Astrocyte of the spinal cord (primary cell): ENCODE measurements around the gene RYR1.
"Not testable (repeated sequence)": the region's sequence is repeated elsewhere in the genome, so short reads cannot be mapped to it uniquely, and the experiment has no call there.

ENCODE experiments used
- DNase-seq: peaks from one replicate; pipeline ENCODE4 v3.0.0; 2011; ENCODE audit warnings: low read depth, low spot score
- H3K4me3 ChIP-seq: 2 replicates; pipeline ENCODE4 v1.5.1; 2011; ENCODE audit warnings: low read depth, mild to moderate bottlenecking, low read length, moderate library complexity
- CTCF ChIP-seq: IDR thresholded peaks from 2 replicates; pipeline ENCODE4 v1.5.1; 2012; ENCODE audit warnings: low read depth, mild to moderate bottlenecking, low read length, inconsistent platforms
- in situ Hi-C: cut with HindIII; loops from 2 replicates; pipeline ENCODE4 v1.10.0; 2017; ENCODE audit warnings: low sequenced_read_pairs

The RYR1 gene

GRCh38 chr19:38409631-38410133 lies 23.8 kb upstream of the RYR1 start:
- no peak overlapping the region for H3K4me3 ChIP-seq
- in situ Hi-C loops: no loop called here
- no peak for TF ChIP-seq CTCF
- peak; percentile 38 for DNase-seq

- DNase-seq, in situ Hi-C loops, H3K4me3 ChIP-seq: not testable (repeated sequence)
Observed at GRCh38 chr19:38410407-38410806, 23.1 kb upstream of the RYR1 start.

- DNase-seq: no peak
- no peak overlapping the region for H3K4me3 ChIP-seq
- no peak for TF ChIP-seq CTCF
- in situ Hi-C loops: no loop called here
Observed at GRCh38 chr19:38411041-38411712, 22.3 kb upstream of the RYR1 start.

- in situ Hi-C loops: not testable (repeated sequence)
Observed at GRCh38 chr19:38411898-38412297, 21.6 kb upstream of the RYR1 start.

GRCh38 chr19:38412491-38412890 lies 21.0 kb upstream of the RYR1 start:
- H3K4me3 ChIP-seq: no peak overlapping the region
- in situ Hi-C loops: no loop called here
- no peak for DNase-seq
- TF ChIP-seq CTCF: no peak

More at GRCh38 chr19:38411898-38412297, 21.6 kb upstream of the RYR1 start:
- H3K4me3 ChIP-seq, DNase-seq: not testable (repeated sequence)

- in situ Hi-C loops: no loop called here
- TF ChIP-seq CTCF: no peak
- no peak for DNase-seq
- H3K4me3 ChIP-seq: no peak overlapping the region
Observed at GRCh38 chr19:38412961-38413360, 20.5 kb upstream of the RYR1 start.

- no peak for TF ChIP-seq CTCF
- in situ Hi-C loops: no loop called here
- H3K4me3 ChIP-seq: no peak overlapping the region
- no peak for DNase-seq
Observed at GRCh38 chr19:38413416-38413815, 20.1 kb upstream of the RYR1 start.
